NOMO-1 treated with DMSO at 0.1 percent for 48 hours (cell line): ENCODE data around the gene PLPP4.

Source experiments
- DNase-seq: peaks from one replicate; lab custom pipeline; 2025; ENCODE audit not compliant: unreplicated experiment; lab: John Stamatoyannopoulos, UW

The PLPP4 gene

DNA sequence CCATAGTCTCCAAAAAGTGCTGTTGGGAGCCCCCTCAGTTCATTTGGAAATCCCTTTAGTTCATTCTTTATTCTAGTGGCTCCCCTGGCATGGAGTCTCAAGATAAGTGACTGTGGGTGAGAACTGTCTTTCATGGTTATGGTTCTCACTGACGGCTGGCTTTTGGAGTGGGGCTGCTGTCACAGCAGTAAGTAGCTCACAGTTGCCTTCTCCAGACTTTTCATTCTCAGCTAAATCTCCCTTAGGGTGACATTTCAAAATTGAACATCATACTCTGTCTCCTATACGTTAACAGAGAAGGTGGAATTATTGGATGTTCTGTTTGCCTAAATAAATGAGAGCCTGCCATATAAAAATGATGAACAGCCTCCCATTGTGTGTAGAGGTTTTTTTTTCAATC is 58.7 kb downstream of the PLPP4 start:
- DNase-seq: no peak

DNA sequence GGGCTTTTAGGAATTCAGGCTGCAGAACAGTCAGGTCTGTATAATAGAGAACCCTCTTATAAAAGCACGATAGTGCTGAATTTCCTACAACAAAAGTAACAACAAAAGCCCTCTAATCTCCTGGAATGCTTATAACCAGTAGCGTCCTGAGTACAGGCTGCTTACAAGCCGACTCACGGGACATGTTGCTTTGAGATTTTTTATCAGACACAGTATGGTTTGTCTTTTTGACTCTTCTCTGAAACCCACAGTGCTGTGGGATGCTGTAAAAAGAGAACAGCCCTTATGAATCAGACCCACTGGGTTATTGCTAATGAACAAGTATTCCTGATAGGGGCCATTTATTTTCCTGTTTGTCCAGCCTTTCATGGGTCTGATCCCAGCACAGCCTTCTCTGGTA is 59.4 kb downstream of the PLPP4 start:
- DNase-seq: no peak

DNA sequence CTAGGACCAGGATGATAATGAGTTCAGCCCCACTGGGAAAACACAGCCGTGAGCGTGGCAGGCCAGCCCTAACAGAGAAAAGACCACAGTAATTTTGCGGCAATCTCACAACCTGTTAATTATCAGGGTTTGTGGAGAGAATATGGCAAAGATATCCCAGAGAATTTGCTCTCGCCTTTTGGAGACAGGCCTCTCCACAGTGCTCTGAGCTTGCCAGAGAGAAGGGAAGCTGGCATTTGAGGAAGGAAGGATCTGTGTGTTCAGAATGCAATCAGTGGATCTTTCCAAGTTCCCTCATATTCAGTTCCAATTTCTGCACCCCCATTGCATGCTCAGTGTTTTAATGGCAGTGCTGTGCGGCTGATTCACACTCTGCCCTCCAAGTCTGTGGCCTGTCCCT is 60.2 kb downstream of the PLPP4 start:
- no peak for DNase-seq

DNA sequence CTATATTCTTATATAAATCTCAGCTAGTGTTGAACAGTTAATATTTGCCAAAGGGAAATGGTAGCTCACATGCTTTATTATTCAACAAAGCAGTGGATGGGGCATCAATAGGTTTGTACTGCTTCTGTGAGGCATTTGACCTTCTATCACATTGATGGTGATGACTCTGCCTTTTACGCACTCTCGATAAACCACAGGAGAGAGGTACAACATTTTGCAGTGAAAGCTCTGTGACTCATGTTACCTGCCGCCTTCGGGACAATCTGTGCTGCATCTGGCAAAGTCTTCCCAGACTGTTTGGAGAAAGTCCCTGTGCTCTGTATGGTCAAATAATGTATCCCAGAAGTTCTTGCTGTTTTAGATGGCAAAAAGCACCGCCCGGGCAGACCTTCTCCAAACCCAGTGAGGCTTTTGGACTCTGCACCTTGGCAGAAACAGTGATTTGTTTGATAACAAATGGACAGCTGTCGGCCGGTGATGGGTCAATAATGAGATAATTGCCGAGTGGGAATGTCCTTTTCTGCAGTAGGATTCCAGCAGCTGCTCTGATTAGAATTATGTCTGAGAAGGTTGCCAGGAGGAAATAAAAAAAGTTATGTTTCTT is 61.0 kb downstream of the PLPP4 start:
- no peak for DNase-seq

DNA sequence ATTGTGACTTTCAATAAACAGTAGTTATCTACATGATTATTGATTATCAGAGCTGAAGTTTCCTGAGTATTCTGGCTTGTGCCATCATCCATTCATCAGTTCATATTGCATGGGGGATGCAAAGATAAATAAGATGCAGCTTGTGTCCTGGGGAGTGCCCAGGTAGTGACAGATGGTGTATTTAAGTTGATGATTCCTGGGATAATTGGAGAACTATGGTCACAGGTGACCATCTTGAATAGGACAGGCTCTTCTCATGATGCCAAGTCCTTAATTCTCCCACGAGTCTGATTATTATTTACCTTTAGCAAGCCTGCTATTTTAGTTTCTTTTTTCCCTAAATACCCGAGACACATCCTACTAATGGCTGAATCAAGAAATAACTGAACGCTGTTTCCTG is 64.9 kb downstream of the PLPP4 start:
- no peak for DNase-seq

DNA sequence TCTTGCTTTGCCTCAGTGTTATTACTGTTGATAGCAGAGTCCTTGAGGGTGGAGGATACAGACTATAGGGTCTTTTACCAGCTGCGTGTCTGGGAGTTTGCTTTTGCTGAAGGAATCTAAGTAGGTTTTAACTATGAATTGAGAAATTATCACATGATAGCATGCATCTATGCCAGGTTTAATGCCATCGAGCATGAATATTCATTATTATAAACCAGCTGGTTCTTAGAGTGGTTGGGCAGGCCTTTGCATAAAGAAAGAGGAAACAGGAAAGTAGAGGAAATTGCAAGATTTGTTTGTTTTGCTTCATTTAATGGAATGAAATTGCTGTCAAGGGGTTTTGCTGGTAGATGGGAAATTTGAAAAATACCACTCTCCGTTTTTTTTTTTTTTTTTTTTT is 70.7 kb downstream of the PLPP4 start:
- no peak for DNase-seq

DNA sequence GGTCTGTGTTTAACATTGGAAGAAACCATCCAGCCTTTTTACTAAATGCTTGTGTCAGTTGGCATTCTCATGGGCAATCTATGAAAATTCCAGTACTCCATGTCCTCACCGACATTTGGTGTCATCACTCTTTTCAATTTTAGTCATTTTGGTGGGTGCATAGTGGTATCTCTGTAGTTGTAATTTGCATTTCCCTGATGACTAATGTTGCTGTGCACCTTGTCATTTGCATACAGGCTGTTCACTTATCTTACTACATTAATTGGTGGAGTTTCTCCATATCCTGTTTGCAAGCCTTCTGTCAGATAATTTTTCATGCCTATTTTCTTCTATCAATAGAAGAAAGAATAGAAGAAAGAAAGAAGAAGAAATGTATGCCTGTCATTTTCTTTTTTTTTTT is 73.7 kb downstream of the PLPP4 start:
- no peak for DNase-seq

DNA sequence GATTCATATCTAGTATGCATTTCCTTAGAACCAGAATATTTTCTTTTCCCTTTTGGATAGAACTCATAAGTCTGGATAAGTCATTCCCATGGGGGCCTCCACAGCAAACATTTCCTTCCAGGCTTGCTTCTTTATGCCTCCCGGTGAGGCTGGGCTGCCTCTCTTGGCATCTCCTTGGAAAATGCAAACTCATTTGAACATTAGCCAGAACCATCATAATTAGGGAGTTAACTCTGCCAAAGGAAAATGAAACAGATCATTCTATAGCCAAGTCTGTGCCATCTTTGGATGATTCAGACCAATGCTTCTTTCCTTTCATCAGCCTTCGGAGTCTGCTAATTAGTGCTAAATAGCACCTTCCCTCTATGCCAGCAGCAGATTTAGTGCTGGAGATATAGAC is 81.1 kb downstream of the PLPP4 start:
- no peak for DNase-seq

DNA sequence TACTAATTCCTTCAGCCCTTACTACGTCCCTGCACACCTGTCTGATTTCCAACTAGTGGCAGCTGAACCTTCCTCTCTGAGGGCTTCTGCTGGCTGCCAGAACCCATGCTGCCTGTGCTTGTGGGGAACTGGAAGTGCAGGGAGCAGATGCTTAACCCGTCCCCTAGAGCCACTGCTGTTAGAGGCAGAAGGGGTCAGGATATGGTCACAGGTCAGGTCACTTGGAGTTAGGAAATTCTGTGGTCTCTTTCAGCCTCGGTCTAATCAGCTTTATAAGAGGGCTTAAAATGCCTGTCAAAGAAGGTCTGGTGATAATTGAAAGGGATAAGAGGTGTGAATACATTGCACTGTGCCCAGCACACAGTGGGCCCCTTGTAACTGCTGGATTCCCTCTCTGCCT is 82.0 kb downstream of the PLPP4 start:
- DNase-seq: no peak

DNA sequence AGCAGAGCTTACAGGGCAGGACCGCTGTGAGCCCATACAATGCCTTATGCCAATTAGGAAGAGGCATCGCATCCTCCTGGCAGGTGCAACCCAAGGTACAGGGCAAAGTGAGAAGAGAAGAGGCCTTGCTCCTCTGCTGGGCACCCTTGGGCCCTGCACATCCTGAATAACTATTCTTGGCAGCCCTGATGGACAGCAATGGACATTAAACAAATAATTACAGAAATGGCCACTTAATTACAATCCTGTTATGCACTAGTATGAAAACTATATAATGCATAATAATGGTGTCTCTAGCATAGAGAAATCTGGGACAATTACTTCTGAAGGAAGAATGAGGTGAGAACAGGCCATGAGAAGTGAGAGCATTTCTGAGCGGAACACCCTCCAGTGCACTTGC is 83.5 kb downstream of the PLPP4 start:
- no peak for DNase-seq

DNA sequence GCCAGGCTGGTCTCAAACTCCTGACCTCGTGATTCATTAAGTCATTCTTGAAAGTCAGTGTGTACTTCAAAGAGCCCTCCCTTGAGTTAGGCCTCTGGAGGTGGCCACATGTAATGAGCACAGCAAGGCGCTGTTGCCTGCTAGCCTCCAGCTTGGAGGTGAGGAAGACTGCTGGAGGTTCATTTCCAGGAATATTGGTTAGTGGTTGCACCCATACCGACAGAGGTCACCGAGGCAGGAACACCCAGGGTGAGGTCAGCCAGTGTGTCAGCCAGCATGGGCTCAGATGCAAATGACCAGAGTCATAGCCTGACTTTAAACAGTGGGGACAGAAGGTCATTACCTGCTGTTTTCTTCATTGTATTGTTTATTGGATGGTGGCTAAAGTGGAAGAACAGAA is 85.0 kb downstream of the PLPP4 start:
- DNase-seq: no peak

DNA sequence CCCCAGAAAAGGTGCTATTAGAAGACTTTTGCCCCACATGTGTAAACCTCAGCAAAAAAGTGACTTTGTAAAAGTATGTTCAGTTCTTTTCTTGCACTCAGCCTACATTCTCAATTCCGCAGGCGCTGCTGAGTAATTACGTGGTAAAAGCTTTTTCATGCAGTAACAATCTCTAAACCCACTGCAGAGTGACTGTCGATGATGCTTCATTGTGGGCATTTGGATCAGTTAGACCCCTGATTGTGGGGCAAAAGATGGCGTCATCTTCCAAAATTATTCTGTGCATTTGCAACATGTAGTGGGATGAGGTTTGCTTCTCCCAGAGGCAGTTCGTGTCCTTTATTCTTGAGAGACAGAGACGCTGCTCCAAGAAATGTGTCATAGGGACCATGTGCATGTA is 85.6 kb downstream of the PLPP4 start:
- no peak for DNase-seq

DNA sequence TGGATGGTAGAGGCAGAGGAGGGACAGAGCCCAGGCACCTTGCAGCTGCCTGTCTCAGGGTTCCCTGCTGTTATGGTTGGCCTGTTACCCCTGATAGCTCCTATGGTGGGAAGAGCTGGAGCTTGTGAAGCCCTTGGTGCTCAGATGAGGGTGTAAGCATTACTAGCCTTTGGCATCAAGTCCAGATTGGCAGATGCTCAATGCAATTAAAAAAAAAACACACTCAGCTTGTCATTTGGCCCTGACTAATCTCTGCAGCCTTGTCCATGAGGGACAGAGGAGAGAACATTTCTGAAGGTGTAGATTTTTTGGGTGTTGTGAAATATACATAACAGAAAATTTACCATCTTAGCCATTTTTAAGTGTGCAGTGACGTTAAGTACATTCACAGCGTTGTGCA is 86.3 kb downstream of the PLPP4 start:
- DNase-seq: no peak

DNA sequence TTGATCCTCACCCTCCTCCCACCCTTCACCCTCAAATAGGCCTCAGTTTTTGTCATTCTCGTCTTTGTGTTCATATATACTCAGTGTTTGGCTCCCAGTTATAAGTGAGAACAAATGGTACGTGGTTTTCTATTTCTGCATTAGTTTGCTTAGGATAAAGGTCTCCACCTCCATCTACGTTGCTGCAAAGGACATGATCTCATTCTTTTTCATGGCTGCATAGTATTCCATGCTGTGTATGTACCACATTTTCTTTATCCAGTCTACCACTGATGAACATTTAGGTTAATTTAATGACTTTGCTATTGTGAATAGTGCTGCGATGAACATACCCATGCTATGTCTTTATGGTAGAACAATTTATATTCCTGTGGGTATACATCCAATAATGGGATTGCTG is 91.2 kb downstream of the PLPP4 start:
- DNase-seq: no peak

DNA sequence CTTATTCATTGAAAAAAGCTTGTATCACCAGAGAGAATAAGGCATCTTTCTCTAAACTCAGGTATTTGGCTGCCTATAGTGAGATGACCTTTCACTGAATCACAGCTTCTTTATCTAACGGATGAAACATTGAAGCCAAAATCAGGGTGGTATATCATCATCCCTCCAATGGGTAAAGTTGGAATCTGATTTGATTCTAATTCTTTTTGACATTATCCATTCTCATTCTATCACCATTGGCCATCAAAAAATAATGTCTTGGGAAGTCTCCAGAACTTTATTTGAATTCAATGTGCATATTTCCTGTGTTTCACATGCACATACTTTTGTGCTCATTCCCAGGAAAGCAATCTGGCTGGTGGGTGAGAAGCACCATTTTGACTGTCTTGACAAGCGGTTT is 95.2 kb downstream of the PLPP4 start:
- DNase-seq: no peak

DNA sequence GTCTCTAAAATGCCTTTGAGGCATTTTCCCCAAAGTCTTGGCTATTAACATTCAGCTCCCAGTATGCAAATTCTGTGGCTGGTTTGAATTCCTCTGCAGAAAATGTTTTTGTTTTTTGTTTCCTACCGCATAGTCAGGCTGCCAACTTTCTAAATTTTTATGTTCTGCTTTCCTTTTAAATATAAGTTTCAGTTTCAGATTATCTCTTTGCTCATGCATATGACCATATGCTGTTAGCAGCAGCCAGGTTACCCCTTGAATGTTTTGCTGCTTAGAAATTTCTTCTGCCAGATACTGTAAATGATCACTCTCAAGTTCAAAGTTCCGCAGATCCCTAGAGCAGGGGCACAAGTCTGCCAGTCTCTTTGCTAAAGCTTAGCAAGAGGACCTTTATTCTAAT is 96.9 kb downstream of the PLPP4 start:
- no peak for DNase-seq

DNA sequence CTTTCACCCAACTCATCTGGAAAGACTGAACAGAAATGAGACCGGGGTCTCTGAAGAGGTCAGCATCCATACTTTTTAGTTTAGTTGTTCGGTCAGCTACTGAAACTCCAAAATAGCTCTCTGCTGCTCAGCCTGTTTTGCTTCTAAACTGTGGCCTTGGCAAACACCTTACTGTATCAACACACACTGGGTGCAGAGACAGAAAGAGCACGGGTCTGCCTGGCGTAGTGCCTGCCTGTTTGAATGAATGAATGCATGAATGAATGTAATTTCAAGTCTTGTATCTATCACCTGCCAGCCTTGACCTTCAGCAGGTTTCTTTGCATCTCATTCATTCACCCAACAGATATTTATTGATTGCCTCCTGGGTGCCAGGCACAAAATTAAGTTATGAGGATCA is 98.4 kb downstream of the PLPP4 start:
- no peak for DNase-seq

DNA sequence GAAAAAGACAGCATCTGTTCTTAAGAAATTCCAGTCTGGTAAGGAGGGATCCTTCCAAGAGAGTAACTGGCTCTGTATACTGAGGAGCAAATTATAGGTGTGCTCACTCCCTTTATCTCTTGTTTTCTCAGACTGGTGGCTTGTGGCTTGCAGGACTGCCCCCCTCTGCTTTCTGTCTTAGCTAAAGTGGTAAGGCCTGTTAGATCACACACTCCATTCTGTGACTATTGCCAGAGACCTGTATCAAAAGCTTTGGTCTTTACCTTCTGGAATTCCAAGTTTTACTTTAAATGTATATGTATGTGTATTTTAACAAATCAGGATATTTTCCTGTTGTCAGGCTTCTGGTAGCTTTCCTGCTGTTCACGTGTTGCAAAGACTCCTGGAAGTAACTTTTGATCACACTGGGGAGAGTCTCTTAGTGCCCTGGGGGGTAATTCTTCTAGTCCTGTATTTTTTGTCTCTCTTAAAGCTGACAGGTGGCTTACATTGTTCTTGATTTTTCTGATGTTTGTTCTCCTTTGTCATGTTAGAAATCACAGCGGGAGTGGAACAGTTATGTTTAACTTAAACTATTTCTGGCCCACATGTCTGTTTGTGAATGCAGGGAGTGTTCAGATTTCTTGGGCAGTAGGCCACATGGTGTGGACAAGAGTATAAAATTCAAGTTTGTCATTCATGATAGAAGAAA is 99.0 kb downstream of the PLPP4 start:
- DNase-seq: no peak

DNA sequence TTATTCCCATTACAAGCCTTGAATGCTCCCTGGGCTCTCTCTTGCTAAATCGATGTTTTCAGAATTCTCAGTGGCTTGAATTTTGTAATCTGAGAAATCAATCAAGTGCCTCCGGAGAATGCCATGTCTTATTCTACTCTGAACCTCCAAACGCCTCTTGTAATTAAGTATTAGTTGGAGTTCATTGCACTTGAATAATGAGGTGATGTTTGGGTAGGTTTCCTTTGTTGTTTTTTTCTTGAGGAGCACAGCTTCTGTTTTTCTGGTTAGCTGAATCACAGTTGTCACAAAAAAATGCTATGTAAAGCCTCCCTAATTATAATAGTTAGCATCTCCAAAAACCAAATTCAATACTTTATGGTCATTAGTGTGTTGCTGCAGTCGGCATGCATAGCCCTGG is 100.3 kb downstream of the PLPP4 start:
- no peak for DNase-seq

DNA sequence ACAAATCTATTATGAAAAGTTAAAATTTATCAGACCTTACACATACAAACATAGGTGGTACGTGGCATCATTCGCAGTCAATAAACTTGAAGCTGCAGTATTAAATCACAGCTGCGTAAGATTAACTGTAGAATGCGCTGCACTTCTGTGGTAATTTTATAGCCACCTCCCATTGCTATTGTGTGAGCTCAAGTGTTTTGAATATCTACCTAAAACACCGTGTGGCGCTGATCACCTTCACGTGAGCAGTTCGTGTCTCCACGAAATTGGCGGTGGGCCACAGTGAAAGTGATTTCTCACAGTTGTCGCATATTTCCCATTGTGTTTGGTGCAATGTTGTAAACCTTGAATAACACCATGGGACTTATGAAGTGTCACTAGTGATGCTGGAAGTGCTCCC is 102.8 kb downstream of the PLPP4 start:
- DNase-seq: no peak

DNA sequence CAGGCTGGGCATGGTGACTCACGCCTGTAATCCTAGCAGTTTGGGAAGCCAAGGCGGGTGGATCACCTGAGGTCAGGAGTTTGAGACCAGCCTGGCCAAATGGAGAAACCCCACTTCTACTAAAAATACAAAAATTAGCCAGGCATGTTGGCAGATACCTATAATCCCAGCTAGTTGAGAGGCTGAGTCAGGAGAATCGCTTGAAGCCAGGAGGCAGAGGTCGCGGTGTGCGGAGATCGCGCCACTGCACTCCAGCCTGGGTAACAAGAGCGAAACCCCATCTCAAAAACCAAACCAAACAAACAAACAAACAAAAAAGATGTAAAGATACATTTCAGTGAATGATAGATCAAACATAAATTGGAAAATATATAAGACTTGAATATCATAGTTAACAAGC is 105.9 kb downstream of the PLPP4 start:
- no peak for DNase-seq

DNA sequence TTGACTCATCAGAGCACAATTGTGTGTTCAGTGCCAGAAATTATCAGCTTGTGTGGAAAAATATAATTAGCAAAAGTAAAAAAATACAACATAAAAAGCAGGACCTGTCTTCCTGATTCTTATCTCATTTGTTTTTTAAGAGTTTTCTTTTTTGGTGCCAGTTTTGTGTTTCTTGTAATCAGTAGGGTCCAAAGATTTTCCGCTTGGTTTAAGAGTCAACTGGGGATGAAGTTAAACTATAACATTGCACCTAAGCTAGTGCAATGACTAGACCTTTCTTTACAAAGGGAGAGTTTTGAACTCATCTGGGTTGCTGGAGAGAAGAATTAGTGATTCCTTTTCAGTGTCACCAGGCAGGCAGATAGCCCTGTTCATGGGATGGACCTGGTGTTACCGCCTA is 113.4 kb downstream of the PLPP4 start:
- no peak for DNase-seq

DNA sequence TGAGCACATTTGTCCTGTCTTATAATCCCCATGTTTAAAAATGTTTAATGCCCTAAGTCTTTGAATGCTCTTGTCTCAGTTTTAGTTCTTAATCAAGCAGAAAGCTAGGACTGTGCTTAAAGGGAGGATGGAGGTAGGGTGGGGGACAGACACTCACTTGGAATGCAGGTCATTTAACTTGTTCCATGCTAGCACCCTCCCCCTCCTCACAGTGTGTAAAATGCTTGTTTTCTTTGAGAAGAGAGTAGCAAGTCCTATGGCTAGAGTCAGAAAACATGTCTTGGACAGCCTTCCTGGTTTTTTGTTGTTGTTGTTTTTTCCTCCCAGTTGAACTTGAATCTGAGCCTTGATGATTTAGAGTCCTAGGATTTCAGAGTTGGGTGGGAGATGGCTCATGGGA is 114.2 kb downstream of the PLPP4 start:
- no peak for DNase-seq
